OCI-M2 (cell line): Measurements from ENCODE around the gene TOP1.

Experiments used
- DNase-seq: peaks from one replicate; lab custom pipeline; 2025; ENCODE audit not compliant: unreplicated experiment; lab: John Stamatoyannopoulos, UW

TOP1 gene

DNA sequence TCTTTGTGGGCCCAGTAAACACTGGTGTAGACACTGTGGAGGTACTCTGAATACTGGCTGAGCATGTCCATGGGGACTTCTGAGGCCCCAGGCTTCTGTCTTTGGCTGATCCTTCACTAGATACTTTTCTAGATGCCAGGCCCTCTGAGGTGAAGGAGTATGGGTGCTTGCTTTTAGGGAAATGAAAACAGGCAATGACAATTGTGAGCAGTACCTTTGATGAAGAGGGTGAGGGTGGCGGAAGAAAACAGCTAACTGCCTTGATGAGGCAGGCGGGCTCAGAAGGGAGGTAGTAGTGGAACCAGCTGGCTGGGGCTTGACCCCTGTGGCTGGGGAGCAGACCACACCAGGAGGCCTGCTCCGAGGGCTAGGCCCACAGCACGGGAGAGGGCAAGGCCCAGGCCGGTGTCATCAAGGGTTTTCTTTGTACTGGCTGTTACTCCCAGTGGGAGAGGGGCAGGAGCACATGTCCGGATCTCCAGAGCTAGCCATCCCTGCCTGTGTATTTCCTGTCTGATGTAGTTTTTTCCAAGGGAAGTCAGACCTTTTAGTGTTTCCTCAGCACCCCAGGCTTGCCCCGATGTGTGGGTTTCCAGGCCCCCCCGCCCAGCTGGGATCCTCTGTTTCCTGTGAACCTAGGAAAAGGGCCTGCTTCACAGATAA is 112.7 kb downstream of the TOP1 start:
- no peak for DNase-seq

DNA sequence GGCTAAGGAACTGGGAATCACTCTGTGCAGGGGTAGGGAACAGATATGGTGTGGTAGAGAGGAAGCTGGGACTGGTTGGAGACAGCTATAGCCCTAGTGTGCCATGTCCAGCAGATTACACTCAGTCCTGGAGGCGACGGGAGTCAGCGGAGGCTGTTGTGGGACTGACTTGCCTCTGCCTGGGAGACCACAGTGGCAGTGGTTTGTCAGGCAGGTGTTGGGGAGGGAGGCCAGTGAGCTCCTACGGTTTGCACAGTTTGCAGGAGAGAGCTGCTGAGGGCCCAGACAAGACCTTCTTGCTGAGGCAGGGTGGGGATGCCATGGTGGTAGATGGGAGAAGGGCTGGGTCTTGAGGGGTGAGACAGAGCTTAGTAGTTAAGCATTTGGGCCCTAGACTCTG is 113.6 kb downstream of the TOP1 start:
- no peak for DNase-seq

DNA sequence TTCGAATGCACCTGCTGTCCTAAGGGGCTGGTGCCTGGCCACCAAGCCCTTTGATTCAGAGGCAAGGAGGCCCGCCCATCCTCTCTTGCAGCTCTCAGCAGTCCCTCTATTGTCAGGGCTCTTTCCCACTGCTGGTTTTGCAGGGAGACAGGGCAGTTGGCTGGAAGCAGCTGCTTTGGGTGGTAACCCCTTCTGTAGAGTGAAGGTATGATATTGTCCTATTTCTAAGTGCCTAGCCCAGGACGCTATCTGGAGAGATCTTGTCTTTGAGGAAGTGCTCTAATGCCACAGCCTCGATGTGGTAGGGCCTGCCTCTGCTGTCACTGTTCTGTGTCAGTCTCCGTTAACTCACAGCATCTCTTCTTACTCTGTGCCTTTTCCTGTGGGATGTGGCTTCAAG is 114.3 kb downstream of the TOP1 start:
- no peak for DNase-seq

DNA sequence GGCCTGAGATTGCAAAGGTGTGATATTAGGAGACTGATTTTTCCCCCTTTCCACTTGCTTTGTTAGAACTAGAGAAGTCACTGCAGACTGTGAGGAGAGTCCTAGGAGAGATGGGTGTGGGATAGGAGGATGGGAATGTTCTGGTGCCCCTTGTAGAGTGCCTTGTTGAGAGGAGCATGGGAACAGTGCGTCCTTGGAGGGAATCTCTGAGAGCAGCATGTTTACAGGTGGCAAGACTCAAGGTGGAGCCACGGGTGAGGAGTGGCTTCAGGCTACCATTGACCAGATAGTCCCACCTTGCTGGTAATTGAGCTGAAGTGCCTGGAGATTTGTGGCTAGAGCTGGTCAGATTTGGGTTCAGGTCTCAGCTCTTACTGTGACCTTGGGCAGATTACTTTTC is 114.7 kb downstream of the TOP1 start:
- DNase-seq = no peak

DNA sequence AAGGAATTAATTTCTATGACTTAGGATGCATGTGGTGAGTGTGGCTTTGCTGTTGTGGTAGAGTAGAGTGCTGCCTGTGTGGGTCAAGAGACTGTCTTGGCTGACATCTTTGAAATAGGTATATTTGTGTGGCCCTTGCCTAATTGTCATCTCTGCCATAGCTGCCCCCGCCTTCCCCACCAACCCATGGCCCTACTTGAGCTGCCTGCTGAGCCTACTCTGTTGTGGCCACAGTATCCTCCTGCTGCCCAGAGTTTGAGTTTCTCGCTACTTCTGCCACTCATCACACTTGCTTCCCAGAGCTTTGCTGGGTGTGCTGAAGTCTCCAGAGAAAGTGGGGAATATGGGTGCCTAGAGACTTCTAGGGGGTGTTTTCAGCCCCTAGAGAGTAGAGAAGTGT is 116.7 kb downstream of the TOP1 start:
- DNase-seq = no peak

DNA sequence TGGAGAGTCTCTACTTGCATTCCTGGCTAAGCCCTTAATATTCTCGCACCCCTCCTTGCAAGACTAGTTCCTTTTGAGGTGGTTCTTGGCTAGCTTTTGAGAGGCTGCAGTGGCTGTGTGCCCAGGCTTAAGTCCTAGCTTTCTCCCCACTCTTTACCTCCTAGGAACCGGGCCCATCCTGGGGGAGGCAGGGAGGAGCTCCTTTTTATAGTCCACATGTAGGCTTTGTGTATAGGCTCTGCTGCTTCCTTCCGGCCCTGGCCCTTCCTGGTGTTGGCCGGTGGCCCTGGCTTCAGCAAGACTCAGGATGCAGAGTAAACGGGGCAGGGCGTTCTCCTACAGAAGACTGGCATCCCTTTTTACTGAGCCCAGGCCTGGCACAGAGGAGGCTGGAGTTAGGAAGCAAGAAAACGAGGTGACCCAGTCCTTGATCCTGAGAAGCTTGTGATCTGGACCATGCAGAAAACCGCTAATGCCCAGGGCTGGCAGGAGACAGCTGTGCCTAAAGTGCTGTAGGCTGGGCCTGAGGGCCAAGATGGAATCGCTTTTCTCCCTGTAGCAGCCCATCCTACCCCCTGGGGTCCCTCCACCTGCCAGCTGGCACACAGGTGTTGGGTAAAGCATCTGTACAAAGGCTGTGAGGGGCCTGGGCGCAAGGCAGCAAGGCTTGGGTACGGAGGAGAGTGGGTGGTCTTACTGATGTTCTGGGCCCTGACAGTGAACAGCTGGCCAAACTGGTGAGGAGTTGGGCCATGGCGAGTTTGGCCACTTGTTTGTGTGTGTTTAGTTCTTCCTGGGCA is 117.4 kb downstream of the TOP1 start:
- no peak for DNase-seq

DNA sequence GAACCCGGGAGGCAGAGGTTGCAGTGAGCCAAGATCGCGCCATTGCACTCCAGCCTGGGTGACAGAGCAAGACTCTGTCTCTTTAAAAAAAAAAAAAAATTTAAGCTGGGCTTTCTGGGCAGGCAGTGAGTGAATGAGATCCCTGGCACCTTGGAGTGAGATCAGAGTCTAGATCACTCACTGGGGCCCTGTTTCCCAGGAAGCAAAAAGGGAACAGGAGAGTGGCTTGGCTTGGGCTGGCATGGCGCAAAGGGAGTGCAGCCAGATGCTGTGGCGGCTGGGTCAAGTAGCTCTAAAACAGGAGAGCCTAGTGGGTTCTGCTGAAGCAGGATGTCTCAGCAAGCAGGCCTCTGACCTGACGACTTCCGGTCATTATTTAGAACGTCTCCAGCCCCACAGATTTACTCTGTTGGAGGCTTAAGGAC is 119.2 kb downstream of the TOP1 start:
- no peak for DNase-seq

DNA sequence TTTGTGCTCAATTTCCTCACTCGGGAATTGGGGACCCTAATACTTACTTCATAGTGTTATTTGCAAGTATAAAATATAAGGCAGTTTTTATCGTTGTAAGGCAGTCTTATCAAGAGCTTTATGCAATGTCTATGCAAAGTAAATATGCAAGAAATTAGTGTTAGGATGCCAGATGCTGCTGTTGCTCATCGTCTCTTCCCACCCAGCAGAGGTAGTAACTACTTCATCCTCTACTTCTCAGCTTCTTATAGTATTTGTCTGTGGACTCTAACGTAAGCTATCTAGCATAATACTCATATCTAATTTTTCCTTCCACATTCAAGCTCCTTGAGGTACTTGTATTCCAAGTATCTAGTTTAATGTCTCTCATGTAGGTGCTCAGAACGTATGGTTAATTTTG is 120.3 kb downstream of the TOP1 start:
- no peak for DNase-seq

DNA sequence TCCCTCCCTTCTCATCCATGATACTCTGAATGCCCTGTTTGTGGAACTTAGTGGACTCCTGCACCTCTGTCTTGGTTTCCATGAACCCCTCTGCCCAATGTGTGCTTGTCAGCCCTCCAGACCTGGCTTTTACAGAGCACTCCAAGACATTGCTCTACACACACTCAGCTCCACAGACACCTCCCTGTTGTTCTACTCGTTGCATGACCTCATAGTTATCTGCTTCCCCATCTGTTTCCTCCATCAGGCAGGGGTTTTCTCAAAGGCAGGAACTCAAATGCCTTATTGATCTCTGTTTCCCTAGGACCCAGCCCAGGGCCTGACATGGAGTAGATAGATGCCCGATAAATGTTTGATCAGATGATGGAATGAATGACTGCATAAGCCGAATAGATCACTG is 122.0 kb downstream of the TOP1 start:
- no peak for DNase-seq

DNA sequence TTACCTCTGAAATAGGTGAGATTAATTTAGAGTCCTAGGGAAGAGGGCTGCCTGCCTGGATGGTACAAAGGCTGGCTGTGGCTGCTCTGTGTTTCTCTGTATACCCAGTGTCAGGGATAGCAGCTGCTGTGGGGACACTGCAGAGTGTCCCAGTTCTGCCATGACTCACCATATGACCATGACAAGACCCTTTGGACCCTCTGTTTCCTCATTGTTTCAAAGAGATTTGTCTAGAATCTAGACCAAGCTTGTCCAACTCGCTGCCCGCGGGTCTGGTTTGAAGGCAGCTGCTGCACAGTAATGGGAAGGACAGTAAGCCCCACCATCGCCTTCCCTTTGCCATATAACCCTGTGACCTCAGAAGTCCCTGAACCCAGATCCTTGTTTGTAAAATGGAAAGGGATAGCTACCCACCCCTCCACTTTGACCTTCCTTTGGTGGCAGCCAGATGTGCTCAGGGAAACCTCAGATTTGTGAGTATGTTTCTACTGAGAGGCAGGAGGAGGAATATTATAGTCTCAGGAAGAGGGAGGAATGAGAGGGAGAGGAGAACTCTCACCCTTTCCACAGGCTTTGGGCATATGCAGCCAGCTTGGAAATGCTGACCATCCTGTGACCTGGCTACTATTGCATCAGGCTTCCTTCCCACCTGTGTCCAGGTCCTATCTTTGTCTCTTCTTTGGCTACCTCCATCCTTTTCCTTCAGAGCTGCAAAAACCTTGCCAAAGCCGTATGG is 122.7 kb downstream of the TOP1 start:
- no peak for DNase-seq

DNA sequence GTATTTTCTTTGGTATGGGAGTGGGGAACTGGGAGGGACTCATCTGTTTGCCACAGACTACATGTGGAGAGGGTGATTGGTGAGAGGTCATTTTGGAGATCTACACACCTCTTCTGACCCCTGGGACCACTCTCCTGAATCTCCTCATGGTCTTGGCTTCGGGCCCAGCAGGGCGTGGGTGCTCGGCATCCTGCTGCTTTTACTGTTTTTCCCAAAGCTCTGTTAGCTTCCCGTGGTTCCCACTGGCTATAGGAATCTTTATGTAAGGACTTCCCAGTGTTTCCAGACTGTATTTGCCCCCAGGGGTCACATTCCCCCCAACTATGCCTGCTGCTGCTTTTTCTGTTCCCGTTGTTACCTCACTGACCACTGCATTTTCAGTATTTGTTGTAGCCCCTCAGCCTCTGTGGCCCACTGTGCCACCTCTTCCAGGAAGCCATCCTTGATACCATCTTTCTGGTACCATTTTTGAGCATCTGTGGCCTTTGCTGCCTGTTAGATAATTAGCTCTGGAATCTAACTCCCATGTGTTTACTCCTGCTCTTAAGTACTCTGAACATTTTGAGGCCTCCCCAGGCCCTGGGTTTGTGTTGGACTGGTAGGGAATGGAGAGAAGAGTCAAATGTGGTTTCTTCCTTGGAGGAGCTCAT is 123.6 kb downstream of the TOP1 start:
- no peak for DNase-seq

DNA sequence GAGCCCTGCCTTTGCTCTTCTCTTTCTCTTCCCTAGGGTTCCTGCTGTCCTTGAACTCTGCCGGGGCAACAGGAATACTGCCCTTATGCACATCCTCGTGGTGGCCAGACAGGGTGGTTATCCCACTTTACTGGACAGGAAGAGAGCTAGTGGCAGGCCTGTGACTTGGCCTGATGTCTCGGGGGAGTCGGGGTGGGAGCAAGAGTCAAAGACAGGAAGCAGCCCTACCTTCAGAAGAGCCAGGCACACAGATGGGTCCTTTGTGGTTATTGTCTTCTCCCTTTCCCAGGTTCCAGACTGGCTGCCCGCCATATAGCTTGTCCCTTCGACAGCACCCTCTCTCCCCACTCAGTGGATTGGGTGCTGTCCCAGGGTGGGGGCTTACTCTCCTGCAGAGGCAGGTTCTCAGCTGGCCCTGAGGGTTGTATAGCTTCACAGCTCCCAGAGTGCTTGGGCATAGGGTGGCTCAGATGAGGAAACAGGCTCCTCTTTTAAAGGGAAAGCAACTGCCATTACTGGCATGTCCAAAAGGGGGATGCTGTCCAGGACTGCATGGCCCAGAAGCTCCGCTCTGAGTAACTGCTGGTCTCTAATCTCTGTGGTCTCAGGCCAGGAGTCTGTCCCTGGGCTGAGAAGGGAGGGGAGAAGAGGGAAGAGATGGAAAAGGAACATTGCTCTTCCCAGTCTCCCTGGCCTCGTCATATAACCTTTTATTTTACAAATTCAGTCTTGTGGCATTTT is 126.0 kb downstream of the TOP1 start:
- DNase-seq = no peak

DNA sequence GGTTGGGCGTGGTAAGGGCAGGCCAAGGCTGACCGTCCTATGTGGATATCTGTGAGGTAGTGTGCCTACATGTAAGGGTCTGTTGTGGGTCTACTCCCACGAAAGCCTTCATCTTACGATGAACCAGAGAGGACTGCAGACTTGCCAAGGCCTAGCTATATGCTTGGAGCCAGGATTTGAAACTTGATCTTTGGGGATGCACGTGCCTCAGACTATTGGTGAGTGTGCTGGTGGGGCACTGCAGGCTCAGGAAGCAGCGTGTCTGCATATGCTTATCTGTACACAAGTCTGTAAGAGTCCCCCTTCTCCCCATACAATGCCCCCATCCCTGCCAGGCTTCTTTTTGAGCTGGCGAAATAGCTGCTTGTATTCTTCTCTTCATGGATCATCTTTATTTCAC is 126.6 kb downstream of the TOP1 start:
- no peak for DNase-seq

DNA sequence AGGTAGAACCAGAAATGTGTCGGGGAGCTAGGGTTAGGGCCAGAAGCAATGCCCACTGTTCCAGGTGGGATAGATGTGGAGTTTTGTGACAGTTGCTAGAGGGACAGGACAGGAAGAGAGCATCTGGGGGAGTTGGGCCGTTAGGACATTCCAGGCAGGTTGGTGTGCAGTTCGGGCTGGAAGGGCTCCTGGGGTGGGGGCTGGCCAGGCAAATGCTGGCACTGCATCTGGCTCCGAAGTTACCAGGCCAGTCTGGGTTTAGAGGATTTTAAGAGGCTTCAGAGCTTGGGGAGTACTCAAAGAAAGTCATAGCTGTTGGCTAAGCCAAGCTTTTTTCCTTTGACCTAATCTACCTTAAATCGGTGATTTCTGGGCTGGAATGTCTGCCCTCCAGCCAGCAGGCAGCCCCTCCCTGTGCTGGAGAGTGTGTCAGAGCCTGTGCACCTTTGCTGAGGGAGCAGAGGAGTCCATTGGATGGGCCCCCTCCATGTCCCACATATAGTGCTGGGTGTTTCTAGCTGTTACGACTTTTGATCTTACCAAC is 129.5 kb downstream of the TOP1 start:
- no peak for DNase-seq

DNA sequence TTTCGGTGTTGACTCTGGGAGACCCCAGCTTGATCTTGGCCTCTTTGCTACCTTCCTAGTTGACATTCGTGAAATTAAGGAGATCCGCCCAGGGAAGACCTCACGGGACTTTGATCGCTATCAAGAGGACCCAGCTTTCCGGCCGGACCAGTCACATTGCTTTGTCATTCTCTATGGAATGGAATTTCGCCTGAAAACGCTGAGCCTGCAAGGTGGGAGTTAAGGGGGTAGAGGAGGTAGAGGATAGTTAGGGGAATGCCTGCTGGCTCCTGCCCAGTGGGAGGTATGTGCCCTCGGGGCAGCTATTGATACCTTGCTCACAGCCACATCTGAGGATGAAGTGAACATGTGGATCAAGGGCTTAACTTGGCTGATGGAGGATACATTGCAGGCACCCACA is 130.9 kb downstream of the TOP1 start:
- no peak for DNase-seq

DNA sequence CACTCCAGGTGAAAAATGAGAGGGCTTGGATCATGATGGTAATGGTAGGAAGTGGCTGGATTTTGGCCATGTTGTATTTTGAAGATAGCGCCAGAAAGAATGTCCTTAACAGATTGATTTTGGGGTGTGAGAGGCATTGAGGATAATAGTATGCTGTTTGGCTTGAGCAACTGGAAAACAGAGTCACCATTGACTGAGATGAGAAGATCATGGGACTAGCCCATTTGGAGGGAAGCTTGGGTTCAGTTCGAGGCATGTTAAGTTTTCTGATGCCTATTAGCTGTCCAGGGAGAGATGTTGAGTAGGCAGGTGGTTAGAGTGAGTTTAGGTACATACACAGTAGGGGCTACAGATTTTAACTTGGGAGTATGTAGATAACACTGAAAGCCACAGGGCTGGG is 132.1 kb downstream of the TOP1 start:
- DNase-seq = no peak

DNA sequence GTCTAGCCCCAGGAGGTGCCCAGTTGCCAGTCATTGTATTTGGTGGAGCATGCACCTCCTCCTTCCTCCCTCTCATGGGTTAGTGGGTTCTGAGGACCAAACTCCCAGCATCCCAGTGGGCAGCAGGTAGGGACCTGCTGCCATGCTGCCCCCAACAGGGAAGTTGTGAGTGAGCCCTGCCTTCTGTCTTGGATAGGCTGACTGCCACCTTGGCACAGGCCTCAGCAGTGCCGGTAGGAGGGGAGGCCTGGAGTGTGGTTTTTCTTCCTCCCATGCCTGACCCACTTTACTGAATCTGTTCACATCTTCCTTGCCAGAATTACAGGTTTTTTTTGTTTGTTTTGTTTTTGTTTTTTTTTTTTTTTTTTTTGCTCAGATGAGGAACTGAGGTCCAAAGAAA is 133.3 kb downstream of the TOP1 start:
- DNase-seq = no peak

DNA sequence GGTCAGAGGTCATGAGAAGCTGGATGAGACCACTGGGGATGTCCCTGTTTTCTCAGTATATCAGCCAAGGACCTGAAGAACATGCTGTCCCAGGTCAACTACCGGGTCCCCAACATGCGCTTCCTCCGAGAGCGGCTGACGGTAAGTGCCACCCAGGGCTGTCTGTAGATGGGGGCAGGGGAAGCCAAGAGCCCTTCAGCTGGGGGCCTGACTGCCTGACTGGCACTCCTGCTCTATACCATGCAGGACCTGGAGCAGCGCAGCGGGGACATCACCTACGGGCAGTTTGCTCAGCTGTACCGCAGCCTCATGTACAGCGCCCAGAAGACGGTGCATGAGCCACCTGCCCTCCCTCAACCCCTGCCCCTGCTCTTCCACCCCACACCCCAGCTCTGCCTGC is 133.8 kb downstream of the TOP1 start:
- DNase-seq = no peak

DNA sequence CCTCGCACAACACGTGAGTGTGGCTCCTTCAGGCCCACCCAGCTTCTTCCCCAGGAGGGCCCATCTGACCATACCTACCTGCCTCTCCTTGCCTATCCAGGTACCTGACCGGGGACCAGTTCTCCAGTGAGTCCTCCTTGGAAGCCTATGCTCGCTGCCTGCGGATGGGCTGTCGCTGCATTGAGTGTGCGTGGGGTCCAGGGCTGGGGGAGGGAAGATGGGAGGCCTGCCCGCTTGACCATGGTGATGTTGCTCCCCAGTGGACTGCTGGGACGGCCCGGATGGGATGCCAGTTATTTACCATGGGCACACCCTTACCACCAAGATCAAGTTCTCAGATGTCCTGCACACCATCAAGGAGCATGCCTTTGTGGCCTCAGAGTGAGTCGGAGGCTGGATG is 135.2 kb downstream of the TOP1 start:
- DNase-seq = no peak

DNA sequence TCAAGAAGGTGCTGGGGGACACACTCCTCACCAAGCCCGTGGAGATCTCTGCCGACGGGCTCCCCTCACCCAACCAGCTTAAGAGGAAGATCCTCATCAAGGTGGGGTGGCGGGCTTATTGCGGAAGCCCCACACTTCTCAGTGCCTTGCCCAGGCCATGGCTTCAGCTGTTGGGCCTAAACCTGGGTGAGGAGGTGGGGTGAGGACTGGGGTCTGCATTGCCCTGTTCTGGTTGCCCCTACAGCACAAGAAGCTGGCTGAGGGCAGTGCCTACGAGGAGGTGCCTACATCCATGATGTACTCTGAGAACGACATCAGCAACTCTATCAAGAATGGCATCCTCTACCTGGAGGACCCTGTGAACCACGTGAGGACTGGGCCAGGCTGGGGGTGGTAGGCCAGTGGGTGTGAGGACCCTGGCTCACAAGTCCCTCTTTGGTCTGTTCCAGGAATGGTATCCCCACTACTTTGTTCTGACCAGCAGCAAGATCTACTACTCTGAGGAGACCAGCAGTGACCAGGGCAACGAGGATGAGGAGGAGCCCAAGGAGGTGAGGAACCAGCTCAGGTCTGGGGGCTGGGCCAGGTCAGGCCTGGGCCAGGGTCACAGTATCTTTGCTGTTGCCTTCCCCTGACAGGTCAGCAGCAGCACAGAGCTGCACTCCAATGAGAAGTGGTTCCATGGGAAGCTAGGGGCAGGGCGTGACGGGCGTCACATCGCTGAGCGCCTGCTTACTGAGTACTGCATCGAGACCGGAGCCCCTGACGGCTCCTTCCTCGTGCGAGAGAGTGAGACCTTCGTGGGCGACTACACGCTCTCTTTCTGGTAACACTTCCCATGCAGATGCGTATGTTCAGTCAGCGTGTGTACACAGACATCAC is 136.6 kb downstream of the TOP1 start:
- no peak for DNase-seq
